Urinary bladder (tissue), 4 donors: Measurements from ENCODE around the gene PLBD2. TPM values are rescaled to one million over a fixed set of nuclear protein-coding genes. Genes with fewer than 3 reads are reported as not detected.

Experiments
- DNase-seq: peaks from one replicate; pipeline ENCODE4 v3.0.0-alpha.2; 2015; ENCODE audit errors: extremely low spot score
- H3K27ac ChIP-seq: one replicate; pipeline ENCODE4 v1.5.1; 2013; ENCODE audit warnings: low read depth, mild to moderate bottlenecking, moderate library complexity
- H3K36me3 ChIP-seq: one replicate; pipeline ENCODE4 v1.6.1; 2013; ENCODE audit warnings: mild to moderate bottlenecking, moderate library complexity; ENCODE audit not compliant: insufficient read depth
- H3K4me1 ChIP-seq: one replicate; pipeline ENCODE4 v1.6.1; 2013; ENCODE audit warnings: mild to moderate bottlenecking, moderate library complexity; ENCODE audit not compliant: insufficient read depth
- H3K4me3 ChIP-seq: one replicate; pipeline ENCODE4 v1.5.1; 2013; ENCODE audit warnings: low read depth, low read length
- WGBS: extraction: QIAGEN DNeasy Blood & Tissue Kit; methylation state at CpG from one replicate; pipeline ENCODE4 v1.1.7; 2013; 5-methylcytosine and 5-hydroxymethylcytosine counted together
- polyA plus RNA-seq: library from polyadenylated mRNA; stranded (reverse); fragments of 200-250 nt; gene quantifications from one replicate; pipeline ENCODE4 v1.2.3, GENCODE V29; 2013
- total RNA-seq: library from RNA; depleted of rRNA; stranded (reverse); fragments of >200 nt; gene quantifications from one replicate; pipeline ENCODE4 v1.2.3, GENCODE V29; 2014
- donor health status: healthy with polysubstance abuse.
- donor health status: healthy.

Gene PLBD2
- total and polyA plus RNA-seq, 2 donors: 11.5 to 29.2 TPM

DNA sequence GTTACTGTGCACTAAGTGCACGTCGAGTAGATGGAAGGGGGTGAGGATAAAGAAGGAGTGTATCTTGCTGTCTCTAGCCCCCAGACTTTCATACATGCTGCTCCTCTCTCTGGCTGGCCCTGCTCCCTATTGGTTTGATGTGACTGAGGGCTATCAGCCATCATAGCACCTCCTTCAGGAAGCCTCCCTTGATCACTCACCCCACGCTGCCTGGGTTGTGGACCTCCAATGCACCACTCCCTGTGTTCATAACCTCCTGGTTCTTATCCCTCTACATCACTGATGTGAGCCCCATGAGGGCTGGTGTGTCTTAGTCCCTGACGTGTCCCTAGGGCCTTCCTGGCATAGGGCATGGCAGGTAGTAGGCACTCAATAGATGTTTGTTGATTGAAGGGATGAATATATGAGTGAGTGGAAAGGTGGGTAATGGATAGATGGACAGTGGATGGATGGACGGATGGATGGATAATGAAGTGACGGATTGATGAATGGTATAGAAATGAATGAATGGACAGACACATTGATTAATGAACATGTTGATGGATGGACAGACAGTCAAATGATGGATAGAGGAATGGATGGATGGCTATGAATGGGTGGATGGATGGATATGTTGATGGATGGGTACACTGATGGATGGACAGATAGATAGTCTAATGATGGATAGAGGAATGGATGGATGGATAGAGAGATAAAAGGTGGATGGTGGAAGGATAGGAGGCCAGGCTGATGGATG lies 78.8 kb downstream of the PLBD2 start:
- no peak for DNase-seq
- H3K27ac ChIP-seq: no peak overlapping the region
- WGBS: 86% methylated on average over 6 of the region's 6 CpGs
- H3K4me1 ChIP-seq: no peaks in the 10 kb centered on the region
- no peak overlapping the region for H3K4me3 ChIP-seq
- no peaks in the 10 kb centered on the region for H3K36me3 ChIP-seq

DNA sequence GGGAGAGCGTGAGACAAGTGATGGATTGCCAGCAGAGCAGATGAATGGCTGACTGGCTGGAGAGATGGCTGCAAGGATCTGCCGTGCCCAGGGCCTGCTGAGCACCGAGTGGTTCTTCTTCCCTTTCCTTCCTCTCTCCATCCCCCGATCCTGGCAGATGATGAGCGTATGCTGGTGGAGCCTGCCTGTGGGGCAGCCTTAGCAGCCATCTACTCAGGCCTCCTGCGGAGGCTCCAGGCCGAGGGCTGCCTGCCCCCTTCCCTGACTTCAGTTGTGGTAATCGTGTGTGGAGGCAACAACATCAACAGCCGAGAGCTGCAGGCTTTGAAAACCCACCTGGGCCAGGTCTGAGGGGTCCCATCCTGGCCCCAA lies 79.3 kb downstream of the PLBD2 start:
- no peak for DNase-seq
- 66% methylated on average over 9 of the region's 9 CpGs for WGBS
- H3K27ac ChIP-seq: no peak overlapping the region
- H3K4me3 ChIP-seq: no peak overlapping the region
- H3K36me3 ChIP-seq: no peaks in the 10 kb centered on the region
- H3K4me1 ChIP-seq: no peaks in the 10 kb centered on the region

DNA sequence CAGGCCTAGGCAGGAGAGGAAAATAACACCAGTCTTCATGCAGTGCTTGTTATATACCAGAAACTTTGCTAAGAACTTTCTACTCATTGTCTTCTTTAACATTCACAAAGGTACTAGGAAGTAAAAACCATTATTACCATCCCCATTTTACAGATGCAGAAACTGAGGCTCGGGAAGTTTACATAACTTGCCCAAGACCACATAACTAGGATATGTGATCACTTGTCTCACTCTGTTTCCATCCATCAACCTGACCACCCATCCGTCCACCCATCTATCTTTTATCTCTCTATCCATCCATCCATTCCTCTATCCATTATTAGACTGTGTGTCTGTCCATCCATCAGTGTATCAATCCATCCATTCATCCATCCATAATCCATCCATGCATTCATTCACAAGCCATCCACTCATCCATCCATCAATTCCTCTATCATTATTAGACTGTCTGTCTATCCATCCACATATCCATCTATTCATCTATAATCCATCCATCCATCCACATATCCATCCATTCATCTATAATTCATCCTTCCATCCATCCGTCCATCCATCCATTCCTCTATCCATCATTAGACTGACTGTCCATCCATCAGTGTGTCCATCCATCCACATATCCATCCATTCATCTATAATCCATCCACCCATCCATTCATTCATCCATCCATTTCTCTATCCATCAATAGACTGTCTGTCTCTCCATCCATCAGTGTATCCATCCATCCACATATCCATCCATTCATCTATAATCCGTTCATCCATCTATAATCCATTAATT lies 80.3 kb downstream of the PLBD2 start:
- no peak for DNase-seq
- no peak overlapping the region for H3K4me3 ChIP-seq
- H3K36me3 ChIP-seq: no peaks in the 10 kb centered on the region
- no peak overlapping the region for H3K27ac ChIP-seq
- H3K4me1 ChIP-seq: no peaks in the 10 kb centered on the region
- 76% methylated on average over 4 of the region's 4 CpGs for WGBS

DNA sequence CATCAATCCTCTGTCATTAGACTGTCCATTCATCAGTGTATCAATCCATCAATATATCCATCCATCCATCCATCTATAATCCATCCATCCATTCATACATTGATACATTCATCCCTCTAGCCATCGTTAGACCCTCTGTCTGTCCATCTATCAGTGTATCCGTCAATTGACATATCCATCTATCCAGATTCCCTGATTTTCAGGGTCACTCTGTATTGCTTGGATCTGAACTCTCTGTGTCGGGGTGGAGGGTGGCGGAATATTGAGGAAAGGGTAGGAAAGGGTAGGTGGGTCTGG lies 80.9 kb downstream of the PLBD2 start:
- no peak overlapping the region for H3K27ac ChIP-seq
- H3K4me1 ChIP-seq: no peaks in the 10 kb centered on the region
- no peak for DNase-seq
- 44% methylated on average over 4 of the region's 4 CpGs for WGBS
- H3K4me3 ChIP-seq: no peak overlapping the region
- no peaks in the 10 kb centered on the region for H3K36me3 ChIP-seq

DNA sequence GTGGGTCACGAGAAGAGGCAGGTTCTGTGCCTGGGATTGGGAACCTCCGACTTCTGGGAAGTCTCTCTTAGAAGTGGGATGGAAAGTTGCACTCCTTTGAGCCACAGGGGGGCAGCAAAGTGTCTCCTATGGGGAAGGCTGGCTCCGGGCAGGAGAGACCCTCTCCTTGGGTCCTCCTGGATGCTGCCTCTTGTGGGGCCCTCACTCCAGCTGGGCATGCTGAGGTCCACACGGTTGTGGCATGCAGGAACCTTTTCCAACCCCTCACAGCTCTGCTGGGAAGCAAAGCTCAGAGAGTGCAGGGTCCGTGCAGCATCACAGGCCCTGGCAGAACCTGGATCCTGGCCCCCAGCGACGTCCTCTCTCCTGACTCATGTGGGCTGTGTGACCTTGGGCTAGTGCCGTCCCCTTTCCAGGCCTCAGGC lies 81.2 kb downstream of the PLBD2 start:
- no peak for DNase-seq
- H3K36me3 ChIP-seq: no peaks in the 10 kb centered on the region
- no peak overlapping the region for H3K4me3 ChIP-seq
- WGBS: 31% methylated on average over 8 of the region's 8 CpGs
- no peaks in the 10 kb centered on the region for H3K4me1 ChIP-seq
- no peak overlapping the region for H3K27ac ChIP-seq

DNA sequence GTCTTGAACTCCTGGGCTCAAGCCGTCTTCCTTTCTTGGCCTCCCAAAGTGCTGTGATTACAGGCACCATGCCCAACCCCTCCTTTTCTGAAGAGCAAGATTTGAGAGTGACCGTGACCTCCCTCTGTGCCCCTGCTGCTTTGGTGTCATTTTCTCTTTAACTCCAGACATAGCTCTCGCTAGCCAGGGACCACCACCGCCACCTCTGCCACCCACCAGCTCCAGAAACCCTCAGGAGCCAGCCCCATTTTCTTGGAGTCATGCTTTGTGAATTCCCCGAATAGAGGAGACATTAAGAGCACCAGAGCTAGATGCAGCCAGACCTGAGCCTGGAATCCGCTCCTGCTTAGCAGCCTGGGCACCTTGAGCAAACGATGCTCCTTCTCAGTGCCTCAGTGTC lies 81.9 kb downstream of the PLBD2 start:
- Histone ChIP-seq H3K4me1 (no peaks in the 10 kb centered on the region), H3K27ac (no peak overlapping the region), H3K36me3 (no peaks in the 10 kb centered on the region), H3K4me3 (no peak overlapping the region)
- WGBS: 72% methylated on average over 7 of the region's 7 CpGs
- DNase-seq: no peak

Other genes starting within 250 kb of the PLBD2 start
- 0.11 TPM for gene RASAL1, start 222.8 kb upstream of the PLBD2 start, total RNA-seq
- gene RASAL1, start 222.8 kb upstream of the PLBD2 start, polyA plus RNA-seq: 0.04 TPM
- gene CFAP73, start 208.9 kb upstream of the PLBD2 start, total RNA-seq: not detected
- 0.39 TPM for gene CFAP73, start 208.9 kb upstream of the PLBD2 start, polyA plus RNA-seq
- gene DDX54, start 173.1 kb upstream of the PLBD2 start, total RNA-seq: 10.3 TPM
- gene DDX54, start 173.1 kb upstream of the PLBD2 start, polyA plus RNA-seq: 54.4 TPM
- 5.8 TPM for gene RITA1, start 172.9 kb upstream of the PLBD2 start, total RNA-seq
- 13.8 TPM for gene RITA1, start 172.9 kb upstream of the PLBD2 start, polyA plus RNA-seq
- 19.3 TPM for gene TPCN1, start 137.1 kb upstream of the PLBD2 start, total RNA-seq
- gene TPCN1, start 137.1 kb upstream of the PLBD2 start, polyA plus RNA-seq: 39.3 TPM
- gene SLC8B1, start 23.5 kb upstream of the PLBD2 start, total RNA-seq: 12.8 TPM
- gene SLC8B1, start 23.5 kb upstream of the PLBD2 start, polyA plus RNA-seq: 20.5 TPM
- not detected for gene SDS, start 45.3 kb downstream of the PLBD2 start, total RNA-seq
- gene SDS, start 45.3 kb downstream of the PLBD2 start, polyA plus RNA-seq: 0.85 TPM
- 0.48 TPM for gene SDSL, start 63.8 kb downstream of the PLBD2 start, total RNA-seq
- gene SDSL, start 63.8 kb downstream of the PLBD2 start, polyA plus RNA-seq: 3.9 TPM
- not detected for gene LHX5, start 113.3 kb downstream of the PLBD2 start, total RNA-seq
- not detected for gene LHX5, start 113.3 kb downstream of the PLBD2 start, polyA plus RNA-seq